ENCODE results near the gene LRP1B.
A peak's percentile ranks its signal among the peaks of the same experiment; 100 is the strongest.
"Not testable (repeated sequence)": the region's sequence is repeated elsewhere in the genome, so short reads cannot be mapped to it uniquely, and the experiment has no call there.

LRP1B gene

GRCh38 chr2:140986456-140986855 is 1144.4 kb downstream of the LRP1B start:
- DNase-seq: no peak

- DNase-seq: no peak
These were observed 1155.6 kb downstream of the LRP1B start for GRCh38 chr2:140975237-140975636.

- no peak for DNase-seq
These were observed 1158.1 kb downstream of the LRP1B start for GRCh38 chr2:140972724-140973123.

- not testable (repeated sequence) for DNase-seq
These were observed 1166.5 kb downstream of the LRP1B start for GRCh38 chr2:140964324-140964723.

GRCh38 chr2:140949932-140950331 is 1180.9 kb downstream of the LRP1B start:
- DNase-seq: no peak

- DNase-seq: peak; percentile 89
These were observed 1183.6 kb downstream of the LRP1B start for GRCh38 chr2:140947236-140947635.

GRCh38 chr2:140943867-140944266 is 1186.9 kb downstream of the LRP1B start:
- DNase-seq: no peak

- no peak for DNase-seq
These were observed 1188.5 kb downstream of the LRP1B start for GRCh38 chr2:140942284-140942683.

GRCh38 chr2:140929849-140930248 is 1201.0 kb downstream of the LRP1B start:
- DNase-seq: no peak

- no peak for DNase-seq
These were observed 1212.4 kb downstream of the LRP1B start for GRCh38 chr2:140918426-140918825.

- no peak for DNase-seq
These were observed 1214.4 kb downstream of the LRP1B start for GRCh38 chr2:140916410-140916809.

GRCh38 chr2:140910683-140911082 is 1220.1 kb downstream of the LRP1B start:
- no peak for DNase-seq

- no peak for DNase-seq
These were observed 1225.6 kb downstream of the LRP1B start for GRCh38 chr2:140905083-140905781.

GRCh38 chr2:140895378-140895777 is 1235.4 kb downstream of the LRP1B start:
- DNase-seq: no peak

- no peak for DNase-seq
These were observed 1237.1 kb downstream of the LRP1B start for GRCh38 chr2:140893685-140894084.

- DNase-seq: no peak
These were observed 1237.7 kb downstream of the LRP1B start for GRCh38 chr2:140892911-140893637.

GRCh38 chr2:140892436-140892835 is 1238.4 kb downstream of the LRP1B start:
- no peak for DNase-seq

- no peak for DNase-seq
These were observed 1239.1 kb downstream of the LRP1B start for GRCh38 chr2:140891614-140892212.

GRCh38 chr2:140882671-140883620 is 1247.9 kb downstream of the LRP1B start:
- no peak for DNase-seq

- no peak for DNase-seq
These were observed 1250.2 kb downstream of the LRP1B start for GRCh38 chr2:140880573-140880972.

- DNase-seq: no peak
These were observed 1254.8 kb downstream of the LRP1B start for GRCh38 chr2:140876015-140876414.

- no peak for DNase-seq
These were observed 1256.8 kb downstream of the LRP1B start for GRCh38 chr2:140873915-140874531.

All from eye (tissue), 1 donor.